GM12891 (cell line): ENCODE data around the gene RDH14.

Source experiments
- PAX5 ChIP-seq: IDR thresholded peaks from 2 replicates; pipeline ENCODE4 v1.6.1; 2011; ENCODE audit warnings: low read length, moderate library complexity, mild to moderate bottlenecking; ENCODE audit not compliant: insufficient read depth, severe bottlenecking
- POLR2A ChIP-seq: IDR thresholded peaks from 2 replicates; pipeline ENCODE4 v1.6.1; 2011; ENCODE audit warnings: low read depth, low read length, control low read depth
- POLR2AphosphoS5 ChIP-seq: IDR thresholded peaks from 2 replicates; pipeline ENCODE4 v1.6.1; 2011; ENCODE audit warnings: low read depth, low read length, control low read depth
- SPI1 ChIP-seq: IDR thresholded peaks from 2 replicates; pipeline ENCODE4 v1.6.1; 2011; ENCODE audit warnings: low read depth, low read length, control low read depth
- TAF1 ChIP-seq: IDR thresholded peaks from 2 replicates; pipeline ENCODE4 v1.6.1; 2011; ENCODE audit warnings: low read depth, low read length, control low read depth

DNA sequence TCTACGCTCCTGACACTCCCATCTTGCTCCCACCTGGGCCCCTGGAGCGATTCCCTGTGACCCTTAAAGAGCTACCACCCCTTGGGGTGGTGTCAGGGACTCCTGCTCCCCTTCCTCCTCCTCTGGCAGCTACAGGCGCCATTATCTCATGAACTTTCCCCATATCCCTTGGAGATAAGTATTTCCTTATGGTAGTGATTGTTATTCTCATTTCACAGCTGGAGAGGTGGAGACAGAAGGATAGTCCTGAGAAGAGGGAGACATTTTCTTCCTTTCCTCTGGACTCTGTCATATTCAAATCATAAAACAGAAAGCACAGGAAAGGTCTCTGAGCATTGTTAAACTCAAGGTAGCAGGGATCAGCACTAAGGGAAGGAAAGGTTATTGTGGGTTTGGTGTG is 34.6 kb downstream of the RDH14 start:
- TF ChIP-seq POLR2A (no peak), TAF1 (no peak), SPI1 (no peak), PAX5 (no peak), POLR2AphosphoS5 (no peak)
